CD4-positive, alpha-beta T cell treated with Interleukin-1 beta for 1 hour (primary cell): ENCODE data around the gene MXRA7.
"Not testable (repeated sequence)": the region's sequence is repeated elsewhere in the genome, so short reads cannot be mapped to it uniquely, and the experiment has no call there.

Experiments used
- DNase-seq, 2 donors: peaks; one replicate each; pipeline ENCODE4 v3.0.0-alpha.2; 2020 to 2022

MXRA7 gene

GRCh38 chr17:76735006-76735405 is 24.2 kb upstream of the MXRA7 start:
- peak in 1 of 2 donors; percentile 50 for DNase-seq

DNA sequence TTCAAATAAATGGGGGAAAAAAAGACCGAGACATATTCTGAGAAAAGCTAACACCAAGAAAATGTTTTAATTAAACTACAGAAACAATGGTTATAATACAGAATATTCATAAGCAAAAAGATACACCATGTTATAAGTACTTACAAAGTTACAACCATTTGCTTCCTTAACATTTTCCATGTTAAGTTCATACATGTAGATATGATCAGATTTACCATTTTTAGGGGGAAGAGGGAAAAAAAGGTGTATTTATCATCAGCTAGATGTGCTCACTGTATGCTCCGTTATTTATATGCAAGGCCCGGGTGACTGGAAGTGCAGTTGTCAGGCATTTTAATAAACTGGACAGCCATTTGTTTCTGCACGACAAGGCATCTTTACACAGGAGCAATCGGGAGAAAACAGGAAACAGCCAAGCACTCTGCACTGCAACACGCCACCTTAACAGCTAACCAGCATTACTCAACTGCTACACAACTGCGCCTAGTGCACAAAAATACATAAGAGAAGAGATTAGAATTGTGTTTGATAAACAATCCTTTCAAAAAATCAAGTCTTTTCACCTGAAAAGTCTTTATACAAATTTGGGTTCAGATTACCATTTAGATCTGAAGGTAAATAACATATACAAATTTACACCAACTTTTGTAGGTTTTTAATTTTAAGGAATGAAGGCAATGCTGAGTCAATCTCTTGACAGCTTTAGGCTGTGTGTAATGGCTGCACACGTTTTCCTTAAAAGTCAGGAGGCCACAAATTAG is 23.5 kb upstream of the MXRA7 start:
- DNase-seq = no peak

DNA sequence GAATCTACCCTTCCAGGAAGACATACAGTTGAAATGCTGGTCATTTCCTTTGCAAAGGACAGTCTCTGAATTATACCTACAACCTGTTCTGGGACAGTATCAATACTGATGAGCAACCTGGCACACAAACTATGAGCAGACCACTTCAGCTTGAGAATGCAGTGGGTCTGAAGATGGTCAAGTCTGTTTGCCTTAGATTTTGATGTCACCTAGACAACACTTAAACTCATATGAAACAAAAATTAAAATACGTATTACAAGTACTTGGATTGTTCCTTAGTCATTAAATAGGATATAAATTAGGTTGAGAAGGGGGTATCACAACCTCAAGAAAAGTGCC is 22.8 kb upstream of the MXRA7 start:
- no peak for DNase-seq

GRCh38 chr17:76732734-76733617 is 22.2 kb upstream of the MXRA7 start:
- no peak for DNase-seq

DNA sequence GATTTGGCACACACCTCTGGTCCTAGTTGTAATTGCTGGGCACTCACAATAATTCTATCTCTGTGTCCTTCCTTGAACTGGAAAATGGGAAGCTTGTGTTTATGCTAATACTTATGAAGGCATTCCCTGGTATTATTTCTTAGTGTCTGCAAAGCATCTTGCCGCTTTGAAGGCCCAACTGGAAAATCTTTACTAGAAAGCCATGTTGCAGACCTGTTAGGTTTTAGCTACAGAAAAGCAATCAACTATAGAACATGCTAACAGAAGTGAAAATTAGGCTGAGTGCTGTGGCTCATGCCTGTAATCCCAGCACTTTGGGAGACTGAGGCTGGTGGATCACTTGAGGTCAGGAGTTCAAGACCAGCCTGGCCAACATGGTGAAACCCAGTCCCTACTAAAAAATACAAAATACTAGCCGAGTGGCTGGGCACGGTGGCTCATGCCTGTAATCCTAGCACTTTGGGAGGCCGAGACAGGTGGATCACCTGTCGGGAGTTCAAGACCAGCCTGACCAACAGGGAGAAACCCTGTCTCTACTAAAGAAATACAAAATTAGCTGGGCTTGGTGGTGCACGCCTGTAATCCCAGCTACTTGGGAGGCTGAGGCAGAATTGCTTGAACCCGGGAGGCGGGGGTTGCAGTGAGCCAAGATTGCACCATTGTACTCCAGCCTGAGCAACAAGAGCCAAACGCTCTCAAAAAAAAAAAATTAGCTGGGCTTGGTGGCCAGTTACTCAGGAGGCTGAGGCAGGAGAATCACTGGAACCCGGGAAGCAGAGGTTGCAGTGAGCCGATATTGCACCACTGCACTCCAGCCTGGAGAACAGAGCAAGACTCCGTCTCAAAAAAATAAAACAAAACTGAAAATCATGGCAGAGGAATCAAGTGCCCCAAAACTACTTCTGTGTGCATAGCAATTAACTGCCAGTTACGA is 21.3 kb upstream of the MXRA7 start:
- DNase-seq = not testable (repeated sequence)

DNA sequence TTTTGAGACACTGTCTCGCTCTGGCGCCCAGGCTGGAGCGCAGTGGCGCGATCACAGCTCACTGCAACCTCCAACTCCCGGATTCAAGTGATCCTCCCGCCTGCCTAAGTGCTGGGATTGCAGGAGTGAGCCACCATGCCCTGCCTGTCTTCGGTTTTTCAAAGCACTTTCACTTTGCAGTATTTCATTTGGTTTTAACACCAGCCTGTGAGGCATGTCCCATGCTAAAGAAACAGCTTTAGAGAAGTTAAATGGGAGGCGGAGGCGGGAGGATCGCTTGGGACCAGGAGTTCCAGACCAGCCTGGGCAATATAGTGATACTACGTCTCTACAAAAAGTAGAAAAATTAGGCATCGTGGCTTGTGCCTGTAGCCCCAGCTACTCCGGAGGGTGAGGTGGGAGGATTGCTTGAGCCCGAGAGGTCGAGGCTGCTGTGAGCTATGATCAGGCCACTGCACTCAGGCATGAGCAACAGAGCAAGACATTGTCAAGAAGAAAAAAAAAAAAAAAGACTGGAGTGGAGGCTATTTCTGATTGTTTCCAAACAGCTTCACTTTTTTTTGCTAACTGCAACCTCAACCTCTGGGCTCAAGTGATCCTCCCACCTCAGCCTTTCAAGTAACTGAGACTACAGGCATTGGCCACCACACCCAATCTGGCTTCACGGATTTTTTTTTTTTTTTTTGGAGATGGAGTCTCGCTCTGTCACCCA is 17.1 kb upstream of the MXRA7 start:
- DNase-seq = peak in 1 of 2 donors; percentile 44

DNA sequence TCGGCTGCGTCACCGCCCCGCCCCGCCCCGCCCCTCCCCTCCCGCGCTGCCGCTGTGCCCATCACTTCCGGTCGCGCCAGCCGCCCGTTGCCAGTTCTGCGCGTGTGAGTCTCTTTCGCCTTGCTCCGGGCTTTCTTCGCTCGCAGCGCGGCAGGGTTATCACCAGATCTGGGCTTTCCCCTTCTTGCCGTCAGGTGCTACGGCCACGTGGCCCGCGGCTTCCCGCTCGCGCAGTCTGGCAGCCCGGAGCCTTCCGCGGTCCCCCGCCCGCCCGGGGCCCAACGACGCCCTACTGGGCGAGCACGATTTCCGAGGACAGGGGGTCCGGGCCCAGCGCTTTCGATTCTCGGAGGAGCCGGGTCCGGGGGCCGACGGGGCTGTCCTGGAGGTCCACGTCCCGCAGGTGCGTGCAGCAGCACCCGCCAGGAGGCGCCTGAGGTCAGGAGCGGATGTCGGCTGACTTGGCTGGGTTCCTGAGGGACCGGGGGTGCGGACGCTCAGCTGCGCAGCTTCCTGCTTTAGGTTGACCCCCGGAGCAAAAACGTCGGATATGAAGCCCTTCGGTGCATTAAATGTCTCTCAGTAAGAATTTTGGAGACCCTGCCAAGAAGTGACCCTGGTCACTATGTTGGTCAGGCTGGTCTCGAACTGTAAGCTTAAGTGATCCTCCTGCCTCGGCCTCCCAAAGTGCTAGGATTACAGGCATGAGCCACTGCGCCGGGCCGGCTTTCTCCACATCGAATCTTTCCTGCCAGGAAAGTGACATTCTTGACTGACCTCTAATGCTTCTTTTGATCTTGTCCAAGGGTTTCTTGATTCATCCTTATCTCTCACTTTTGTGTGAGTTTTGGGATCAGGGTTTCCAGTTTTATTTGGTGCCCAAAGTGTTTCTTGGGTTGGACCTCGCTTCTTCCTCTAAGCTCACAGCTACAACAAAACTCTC is 16.3 kb upstream of the MXRA7 start, which contains the start of gene METTL23:
TSS of gene METTL23 (plus strand) at position 64 of the 943 bp plus-strand sequence. CDS start 2,872 bp downstream, outside the sequence.
- no peak for DNase-seq

- DNase-seq = peak; percentile 97
Measured at GRCh38 chr17:76726231-76726775, 15.5 kb upstream of the MXRA7 start, which contains the start of gene JMJD6. Gene JMJD6, minus strand, starts transcription at chr17:76726606. Its CDS starts 131 bp downstream, at chr17:76726475.

- DNase-seq = peak; percentile 74 to 80
Measured at GRCh38 chr17:76725580-76726230, 14.9 kb upstream of the MXRA7 start.

GRCh38 chr17:76723812-76724211 is 13.0 kb upstream of the MXRA7 start:
- DNase-seq = no peak

GRCh38 chr17:76722977-76723376 is 12.2 kb upstream of the MXRA7 start:
- DNase-seq = not testable (repeated sequence)

DNA sequence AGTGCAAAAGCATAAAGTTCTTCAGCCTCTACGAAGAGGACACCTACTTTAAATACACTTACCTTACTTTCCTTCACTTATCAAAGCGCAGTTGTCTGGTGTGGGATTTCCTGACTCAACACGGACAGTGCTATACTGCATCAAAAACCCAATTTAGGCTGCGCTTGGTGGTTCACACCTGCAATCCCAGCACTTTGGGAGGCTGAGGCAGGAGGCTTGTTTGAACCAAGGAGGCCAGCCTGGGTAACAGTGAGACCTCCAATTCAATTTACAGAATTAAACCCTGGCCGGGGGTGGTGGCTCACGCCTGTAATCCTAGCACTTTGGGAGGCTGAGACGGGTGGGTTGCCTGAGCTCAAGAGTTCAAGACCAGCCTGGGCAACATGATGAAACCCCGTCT is 11.5 kb upstream of the MXRA7 start:
- DNase-seq = no peak

DNA sequence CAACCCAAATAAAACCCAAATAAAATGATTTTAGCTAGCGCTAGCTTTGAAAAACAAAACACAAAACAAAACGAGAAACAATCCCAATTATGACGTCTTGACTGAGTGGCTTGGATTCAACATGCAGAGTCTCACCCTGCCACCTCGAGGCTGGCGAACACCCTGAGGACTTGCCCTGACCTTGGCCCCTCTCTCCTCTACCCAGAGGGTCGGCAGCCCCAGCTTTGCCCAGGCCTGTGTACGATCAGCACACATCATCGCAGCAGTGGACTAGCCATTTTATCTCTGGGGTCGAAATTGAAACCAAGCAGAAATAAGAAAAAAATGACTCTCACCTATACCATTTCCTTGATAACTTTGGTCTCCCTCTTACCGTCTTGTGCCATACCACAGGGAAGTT is 10.7 kb upstream of the MXRA7 start:
- DNase-seq = no peak

- DNase-seq = no peak
Measured at GRCh38 chr17:76720941-76721340, 10.2 kb upstream of the MXRA7 start.

- no peak for DNase-seq
Measured at GRCh38 chr17:76720211-76720610, 9.4 kb upstream of the MXRA7 start.

- no peak for DNase-seq
Measured at GRCh38 chr17:76718516-76718915, 7.8 kb upstream of the MXRA7 start.

GRCh38 chr17:76716839-76717215 is 6.1 kb upstream of the MXRA7 start:
- no peak for DNase-seq

DNA sequence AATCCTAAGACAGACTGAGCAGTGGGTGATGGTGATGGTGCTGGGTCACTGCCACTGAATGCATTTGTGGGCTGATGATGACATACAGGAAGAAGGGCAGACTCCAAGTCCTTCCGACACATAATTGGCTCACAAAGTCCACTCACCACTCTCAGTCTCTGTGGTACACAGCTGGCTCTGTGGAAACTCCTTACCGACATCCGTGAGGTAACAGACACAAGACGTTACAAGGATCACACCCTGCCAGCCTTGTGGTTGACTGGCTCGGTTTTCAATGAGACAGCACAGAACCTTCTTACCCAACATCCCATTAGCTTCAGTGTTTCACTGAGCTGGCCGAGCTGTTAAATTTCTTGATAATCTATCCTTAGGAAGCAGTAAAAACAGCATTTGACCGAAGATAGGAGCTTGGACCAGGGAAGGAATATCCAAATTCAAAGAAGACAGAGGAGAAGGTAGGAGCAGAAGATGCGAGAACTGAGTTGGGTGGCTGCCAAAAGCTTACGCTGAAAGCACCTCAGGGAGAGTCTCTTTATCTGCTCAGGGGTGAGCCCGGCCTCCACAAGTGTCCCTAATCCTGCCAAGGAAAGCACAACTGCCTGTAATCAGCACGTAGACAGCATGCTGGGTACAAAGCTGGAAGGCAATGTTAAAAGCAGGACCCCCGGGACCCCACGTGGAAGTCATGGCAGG is 5.5 kb upstream of the MXRA7 start:
- DNase-seq = peak; percentile 85 to 88

- DNase-seq = no peak
Measured at GRCh38 chr17:76715496-76715830, 4.7 kb upstream of the MXRA7 start.
